HG03520 (cell line): ENCODE results near the gene BET1.

Experiments
- ATAC-seq: cut with Tn5 transposase; IDR thresholded peaks from one replicate; pipeline ENCODE4 v1.9.1; 2021; ENCODE audit warnings: mild to moderate bottlenecking, moderate library complexity; ENCODE audit not compliant: unreplicated experiment

BET1 gene

GRCh38 chr7:94015538-94015937, 11.4 kb upstream of the BET1 start:
- ATAC-seq = no peak

DNA sequence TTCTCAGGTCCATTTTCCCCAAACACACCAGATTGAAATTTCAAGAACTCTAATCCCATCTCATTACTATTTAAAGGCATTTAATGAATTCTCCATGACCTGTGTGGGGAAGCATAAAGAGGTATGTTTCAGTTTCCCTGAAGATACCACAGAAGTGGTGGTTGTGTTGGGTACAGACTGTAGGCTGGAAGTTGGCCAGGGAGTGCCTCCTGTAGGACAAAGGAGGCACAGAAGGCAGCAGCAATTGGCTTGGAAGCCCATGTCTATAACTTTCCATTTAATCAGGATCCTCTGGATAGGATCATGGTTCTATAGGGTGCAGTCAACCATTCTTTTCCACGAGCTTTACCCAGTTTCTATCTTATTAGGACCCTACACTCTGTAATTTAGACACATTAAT, 8.6 kb upstream of the BET1 start:
- ATAC-seq = no peak

GRCh38 chr7:94011714-94012353, 7.7 kb upstream of the BET1 start:
- no peak for ATAC-seq

GRCh38 chr7:94008537-94008936, 4.4 kb upstream of the BET1 start:
- no peak for ATAC-seq

- ATAC-seq = no peak
Measured at GRCh38 chr7:94005753-94006152, 1.6 kb upstream of the BET1 start.

DNA sequence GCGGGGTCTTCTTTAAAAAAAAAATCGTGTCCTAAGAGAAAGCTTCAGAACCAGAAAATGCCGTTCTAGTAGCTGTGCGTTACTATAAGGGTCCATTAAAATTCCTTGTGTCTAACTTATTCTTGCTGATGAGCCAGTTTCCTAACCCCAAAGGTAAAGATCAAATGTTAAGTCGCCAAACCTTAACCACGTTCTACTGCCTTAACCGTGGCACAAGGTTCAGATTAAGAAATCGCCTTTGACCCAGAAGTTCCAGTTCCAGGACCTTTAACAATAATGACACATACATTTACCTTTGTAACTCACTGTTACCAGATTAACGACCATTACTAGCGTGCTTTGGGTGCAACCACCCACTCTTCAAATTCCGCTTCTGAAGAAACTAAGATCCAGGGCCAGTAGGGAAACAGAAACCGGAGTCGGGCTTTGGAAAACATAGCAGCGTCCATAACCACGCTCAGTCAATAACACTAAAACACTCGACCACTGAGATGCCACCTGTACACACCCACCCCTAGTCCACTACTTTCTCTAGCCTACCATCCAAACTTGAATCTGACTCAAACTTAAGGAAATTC, 620 bp downstream of the BET1 start:
- peak; percentile 20 for ATAC-seq

- no peak for ATAC-seq
Measured at GRCh38 chr7:94001396-94001795, 2.8 kb downstream of the BET1 start.

DNA sequence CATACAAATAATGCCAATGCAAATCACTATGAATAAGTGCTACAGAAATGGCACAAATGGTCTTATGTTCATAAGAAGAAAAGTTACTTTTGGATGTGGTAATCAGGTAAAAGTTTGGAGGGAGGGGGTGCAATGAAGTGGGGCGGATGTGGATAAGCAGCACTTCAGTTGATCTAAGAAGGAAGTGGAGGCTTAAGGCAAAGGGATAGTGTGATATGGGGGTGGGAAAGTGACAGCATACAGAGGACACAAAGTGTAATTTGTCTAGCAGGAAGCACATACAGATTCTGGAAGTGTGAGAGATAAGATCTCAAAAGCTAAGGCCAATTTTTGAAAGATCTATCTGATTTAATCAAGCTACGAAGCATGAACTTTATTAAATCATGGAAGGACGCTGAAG, 6.3 kb downstream of the BET1 start:
- ATAC-seq = no peak

- no peak for ATAC-seq
Measured at GRCh38 chr7:93992421-93993110, 11.6 kb downstream of the BET1 start.

- ATAC-seq = no peak
Measured at GRCh38 chr7:93987297-93987696, 16.9 kb downstream of the BET1 start.

GRCh38 chr7:93985101-93985500, 19.1 kb downstream of the BET1 start:
- no peak for ATAC-seq

GRCh38 chr7:93984024-93984423, 20.1 kb downstream of the BET1 start:
- ATAC-seq = no peak

DNA sequence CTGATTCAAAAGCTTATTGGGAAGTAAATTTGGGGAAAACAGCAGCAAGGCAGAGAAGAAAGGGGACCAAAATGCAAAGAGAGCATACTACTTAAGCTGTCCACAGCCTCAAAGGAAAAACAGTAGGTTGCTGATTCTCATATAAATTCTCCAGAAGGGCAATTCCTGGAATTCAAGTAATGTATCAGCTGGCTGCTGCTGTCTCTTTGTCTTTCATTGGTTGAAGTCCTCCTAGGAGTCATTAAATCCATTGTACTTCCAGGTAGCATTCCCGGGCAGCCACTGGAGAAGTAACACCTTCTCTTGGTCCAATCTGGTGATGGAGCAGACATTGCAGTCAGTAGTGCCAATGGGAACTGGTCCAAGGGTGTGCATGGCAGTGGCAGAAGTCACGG, 22.7 kb downstream of the BET1 start:
- ATAC-seq = no peak

GRCh38 chr7:93980744-93981479, 23.2 kb downstream of the BET1 start:
- no peak for ATAC-seq

GRCh38 chr7:93977211-93977950, 26.8 kb downstream of the BET1 start:
- no peak for ATAC-seq

DNA sequence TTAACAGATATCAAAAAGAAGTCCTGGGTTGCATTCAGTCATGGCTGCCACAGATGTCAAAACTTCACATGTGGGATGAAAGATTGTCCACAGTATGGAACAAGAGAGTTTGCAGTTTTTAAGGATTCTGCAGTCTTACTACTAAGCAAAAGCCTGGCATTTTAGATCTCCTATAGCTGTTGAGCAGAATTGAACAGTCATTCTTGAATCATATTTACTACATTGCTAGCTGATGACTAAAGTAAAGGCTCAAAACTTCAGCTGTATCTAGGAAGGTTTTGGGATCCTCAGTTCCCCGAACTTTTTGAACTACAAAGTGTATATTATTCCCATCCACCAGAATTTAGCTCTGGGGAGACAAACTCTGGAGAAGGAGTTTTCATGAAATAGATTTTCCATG, 31.0 kb downstream of the BET1 start:
- ATAC-seq = no peak

GRCh38 chr7:93972029-93972725, 32.0 kb downstream of the BET1 start:
- no peak for ATAC-seq

DNA sequence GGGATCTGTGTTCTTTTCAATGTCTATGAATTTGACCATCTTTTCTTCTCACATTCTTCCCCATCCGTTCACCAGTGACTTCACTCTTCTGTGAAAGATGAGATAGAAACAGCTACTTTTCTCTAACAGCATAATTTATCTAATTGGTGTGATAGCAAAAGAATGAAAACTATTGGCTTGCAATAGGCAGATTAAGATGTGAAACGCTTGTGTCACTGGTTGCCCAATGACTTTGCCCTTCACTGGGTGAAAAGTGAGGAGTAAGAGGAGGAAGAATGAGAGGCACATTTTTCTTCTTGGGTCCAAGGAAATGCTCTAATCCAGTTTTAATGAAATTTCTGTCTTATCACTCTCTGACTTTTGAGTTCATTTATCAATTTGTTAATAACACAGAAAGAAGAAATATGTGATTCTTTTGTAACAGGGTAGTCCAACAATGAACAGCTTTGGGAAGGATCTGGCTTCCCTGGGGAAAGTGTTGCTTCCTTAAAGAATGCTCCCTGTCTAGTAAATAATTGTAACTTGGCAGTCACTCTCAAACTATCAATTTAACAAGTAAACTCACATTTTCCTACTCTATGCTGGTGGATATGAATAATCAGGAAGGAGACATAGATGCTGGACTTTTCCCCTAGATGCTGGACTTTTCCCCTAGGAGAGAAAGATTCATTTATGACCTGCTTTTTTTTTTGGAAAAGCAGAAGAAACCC, 35.1 kb downstream of the BET1 start:
- ATAC-seq = no peak

DNA sequence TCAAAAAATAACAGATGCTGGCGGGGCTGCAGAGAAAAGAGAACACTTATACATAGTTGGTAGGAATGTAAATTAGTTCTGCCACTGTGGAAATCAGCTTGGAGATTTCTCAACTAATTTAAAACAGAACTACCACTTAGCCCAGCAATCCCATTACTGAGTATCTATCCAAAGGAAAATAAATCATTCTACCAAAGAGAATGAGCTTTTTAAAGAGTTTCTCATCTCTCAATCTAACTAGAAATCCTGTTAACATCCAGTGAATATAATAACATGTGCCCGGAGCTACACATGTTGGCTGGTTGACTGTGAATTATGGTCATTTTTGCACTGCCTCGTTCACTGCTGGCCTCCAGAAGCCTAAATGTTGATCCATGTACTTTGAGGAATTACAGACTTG, 39.3 kb downstream of the BET1 start:
- ATAC-seq = no peak

DNA sequence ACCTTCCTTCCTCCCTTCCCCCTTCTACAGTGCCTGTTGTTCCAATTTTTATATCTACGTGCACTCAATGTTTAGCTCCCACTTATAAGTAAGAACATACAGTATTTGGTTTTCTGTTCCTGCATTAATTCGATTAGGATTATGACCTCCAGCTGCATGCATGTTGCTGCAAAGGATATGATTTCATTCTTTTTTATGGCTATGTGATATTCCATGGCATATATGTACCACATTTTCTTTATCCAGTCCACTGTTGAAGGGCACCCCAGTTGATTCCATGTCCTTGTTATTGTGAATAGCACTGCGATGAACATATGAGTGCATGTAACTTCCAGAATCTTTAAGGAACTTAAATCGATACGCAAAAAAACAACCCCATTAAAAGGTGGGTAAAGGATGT, 39.9 kb downstream of the BET1 start:
- no peak for ATAC-seq
